Measurements from ENCODE around the gene PI4KA.
"Not testable (repeated sequence)": the region's sequence is repeated elsewhere in the genome, so short reads cannot be mapped to it uniquely, and the experiment has no call there.

DNA sequence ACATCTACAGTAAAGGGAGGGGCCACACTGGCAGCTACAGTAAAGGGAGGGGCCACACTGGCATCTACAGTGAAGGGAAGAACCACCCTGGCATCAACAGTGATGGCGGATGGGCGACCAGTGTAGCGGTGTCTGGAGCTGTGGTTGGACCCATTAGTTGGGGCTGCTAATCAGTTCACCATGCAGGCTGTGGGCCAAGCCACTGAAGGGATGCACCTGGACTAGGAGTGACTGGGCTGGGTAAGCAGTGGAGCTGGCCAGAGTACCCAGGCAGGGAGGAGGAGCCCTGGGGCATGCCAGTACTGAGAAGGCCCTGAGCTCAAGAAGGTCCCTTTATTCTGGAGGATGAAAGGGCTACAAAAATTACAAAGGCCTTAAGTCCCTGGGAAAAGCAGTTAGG, 121.7 kb downstream of the PI4KA start:
- TF ChIP-seq, protein P1, sequence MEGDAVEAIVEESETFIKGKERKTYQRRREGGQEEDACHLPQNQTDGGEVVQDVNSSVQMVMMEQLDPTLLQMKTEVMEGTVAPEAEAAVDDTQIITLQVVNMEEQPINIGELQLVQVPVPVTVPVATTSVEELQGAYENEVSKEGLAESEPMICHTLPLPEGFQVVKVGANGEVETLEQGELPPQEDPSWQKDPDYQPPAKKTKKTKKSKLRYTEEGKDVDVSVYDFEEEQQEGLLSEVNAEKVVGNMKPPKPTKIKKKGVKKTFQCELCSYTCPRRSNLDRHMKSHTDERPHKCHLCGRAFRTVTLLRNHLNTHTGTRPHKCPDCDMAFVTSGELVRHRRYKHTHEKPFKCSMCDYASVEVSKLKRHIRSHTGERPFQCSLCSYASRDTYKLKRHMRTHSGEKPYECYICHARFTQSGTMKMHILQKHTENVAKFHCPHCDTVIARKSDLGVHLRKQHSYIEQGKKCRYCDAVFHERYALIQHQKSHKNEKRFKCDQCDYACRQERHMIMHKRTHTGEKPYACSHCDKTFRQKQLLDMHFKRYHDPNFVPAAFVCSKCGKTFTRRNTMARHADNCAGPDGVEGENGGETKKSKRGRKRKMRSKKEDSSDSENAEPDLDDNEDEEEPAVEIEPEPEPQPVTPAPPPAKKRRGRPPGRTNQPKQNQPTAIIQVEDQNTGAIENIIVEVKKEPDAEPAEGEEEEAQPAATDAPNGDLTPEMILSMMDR (IDR thresholded peaks at IDR 0.05) = not testable (repeated sequence)
- TF ChIP-seq POLR2A (IDR thresholded peaks at IDR 0.05) = not testable (repeated sequence)
